HG02870 (cell line): ENCODE data around the gene SAG.
"Not testable (repeated sequence)": the region's sequence is repeated elsewhere in the genome, so short reads cannot be mapped to it uniquely, and the experiment has no call there.

Source experiments
- ATAC-seq: cut with Tn5 transposase; IDR thresholded peaks from one replicate; pipeline ENCODE4 v1.9.1; 2021; ENCODE audit warnings: mild to moderate bottlenecking, moderate library complexity; ENCODE audit not compliant: unreplicated experiment

SAG gene

DNA sequence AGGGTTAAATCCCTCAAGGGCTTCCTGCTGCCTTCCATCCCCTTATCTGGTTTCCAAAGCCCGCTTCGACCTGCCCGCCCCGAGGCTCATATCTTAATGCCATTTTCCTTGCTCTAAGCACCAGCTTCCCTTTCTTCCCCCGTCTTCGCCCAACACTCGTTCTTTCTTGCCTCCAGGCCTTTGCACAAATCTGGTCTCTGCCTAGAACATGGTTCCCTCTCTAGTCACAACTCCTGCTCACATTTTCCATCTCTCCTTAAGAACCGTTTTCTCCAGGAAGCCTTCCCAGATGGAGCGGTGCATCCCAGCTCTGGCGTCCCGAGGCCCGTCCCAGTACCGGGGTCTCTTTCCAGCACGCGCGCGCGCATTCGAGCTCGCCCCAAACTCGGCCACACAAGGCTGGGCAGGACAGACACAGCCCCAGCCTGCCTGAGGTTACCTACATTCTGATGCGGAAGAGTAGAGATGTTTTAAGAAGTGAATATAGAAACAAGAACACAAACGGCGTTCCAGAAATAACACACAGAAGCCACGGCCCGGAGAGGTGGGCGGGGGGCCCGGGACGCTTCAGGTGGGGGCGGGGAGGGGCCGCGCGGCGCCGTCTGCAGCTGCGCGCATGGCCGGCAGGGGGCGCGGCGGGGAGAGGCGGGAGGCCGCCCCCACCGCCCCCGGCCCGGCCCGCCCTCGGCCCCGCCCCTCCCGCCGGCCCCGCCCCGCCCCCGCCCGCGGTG lies 46.3 kb downstream of the SAG start, which contains the start of gene DGKD:
DGKD (plus strand) TSS at position 726 of the 731 bp plus-strand sequence. CDS start 25 bp downstream, outside the sequence.
- peak; percentile 45 for ATAC-seq

DNA sequence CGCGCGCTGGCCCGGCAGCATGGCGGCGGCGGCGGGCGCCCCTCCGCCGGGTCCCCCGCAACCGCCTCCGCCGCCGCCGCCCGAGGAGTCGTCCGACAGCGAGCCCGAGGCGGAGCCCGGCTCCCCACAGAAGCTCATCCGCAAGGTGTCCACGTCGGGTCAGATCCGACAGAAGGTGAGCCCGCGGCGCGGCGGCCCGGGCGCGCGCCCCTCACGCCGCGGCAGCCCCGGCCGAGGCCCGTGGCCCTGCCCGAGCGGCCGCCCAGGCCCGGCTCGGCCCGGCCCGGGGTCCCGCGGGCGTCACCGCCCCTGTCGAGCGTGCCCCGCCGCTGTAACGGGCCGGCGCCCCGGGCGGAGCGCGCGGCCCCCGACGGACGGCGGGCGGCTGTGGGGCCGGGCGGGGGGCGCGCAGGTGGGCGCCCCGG lies 46.9 kb downstream of the SAG start:
- ATAC-seq, result peak; percentile 15

DNA sequence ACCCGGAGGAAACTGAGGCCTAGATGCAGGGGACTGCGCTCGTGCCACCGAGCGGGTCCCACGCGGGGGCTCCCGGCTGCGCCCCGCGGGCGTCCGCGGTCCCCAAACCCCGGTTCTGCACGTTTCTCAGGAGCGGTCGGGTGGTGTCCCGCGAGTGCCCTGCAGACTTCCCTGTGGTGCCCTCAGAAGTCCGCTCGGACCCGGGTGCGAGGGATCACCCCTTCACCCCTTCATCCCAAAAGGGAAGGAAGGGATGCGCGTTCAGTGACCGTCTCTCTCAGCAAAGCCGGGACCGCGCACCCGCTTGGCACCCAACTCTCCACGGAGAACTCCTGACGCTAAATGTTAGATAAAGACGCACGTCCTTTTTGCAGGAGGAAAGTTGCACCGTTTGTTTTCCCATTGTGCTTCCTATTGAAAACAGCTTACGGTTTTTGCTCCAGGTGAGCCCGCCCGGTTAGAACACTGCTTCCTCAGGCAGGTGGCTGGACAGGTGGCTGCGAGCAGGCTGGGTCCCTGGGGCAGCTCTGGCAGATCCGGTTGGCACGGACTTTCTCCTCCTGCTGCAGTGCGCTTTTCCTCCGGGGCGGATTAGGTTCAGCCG lies 47.5 kb downstream of the SAG start:
- ATAC-seq, result peak; percentile 10

DNA sequence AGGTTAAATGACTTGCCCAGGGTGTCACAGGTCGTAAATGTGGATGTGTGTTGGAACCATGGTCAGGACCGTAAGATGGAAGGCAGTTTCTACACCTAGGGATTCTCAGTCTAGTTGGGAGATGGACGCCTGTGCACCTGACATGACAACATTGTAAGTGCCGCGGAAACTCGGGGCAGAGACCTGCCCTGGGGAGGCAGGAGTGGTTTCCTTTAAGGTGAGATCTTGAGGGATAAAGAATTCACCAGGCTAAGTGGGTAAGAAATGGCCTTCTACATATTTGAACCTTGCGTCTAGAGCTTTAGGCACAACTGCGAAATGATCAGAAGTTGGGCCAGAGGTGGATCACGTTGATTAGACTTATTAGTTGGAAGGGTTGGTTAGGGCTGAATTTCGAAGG lies 48.3 kb downstream of the SAG start:
- ATAC-seq, result no peak

DNA sequence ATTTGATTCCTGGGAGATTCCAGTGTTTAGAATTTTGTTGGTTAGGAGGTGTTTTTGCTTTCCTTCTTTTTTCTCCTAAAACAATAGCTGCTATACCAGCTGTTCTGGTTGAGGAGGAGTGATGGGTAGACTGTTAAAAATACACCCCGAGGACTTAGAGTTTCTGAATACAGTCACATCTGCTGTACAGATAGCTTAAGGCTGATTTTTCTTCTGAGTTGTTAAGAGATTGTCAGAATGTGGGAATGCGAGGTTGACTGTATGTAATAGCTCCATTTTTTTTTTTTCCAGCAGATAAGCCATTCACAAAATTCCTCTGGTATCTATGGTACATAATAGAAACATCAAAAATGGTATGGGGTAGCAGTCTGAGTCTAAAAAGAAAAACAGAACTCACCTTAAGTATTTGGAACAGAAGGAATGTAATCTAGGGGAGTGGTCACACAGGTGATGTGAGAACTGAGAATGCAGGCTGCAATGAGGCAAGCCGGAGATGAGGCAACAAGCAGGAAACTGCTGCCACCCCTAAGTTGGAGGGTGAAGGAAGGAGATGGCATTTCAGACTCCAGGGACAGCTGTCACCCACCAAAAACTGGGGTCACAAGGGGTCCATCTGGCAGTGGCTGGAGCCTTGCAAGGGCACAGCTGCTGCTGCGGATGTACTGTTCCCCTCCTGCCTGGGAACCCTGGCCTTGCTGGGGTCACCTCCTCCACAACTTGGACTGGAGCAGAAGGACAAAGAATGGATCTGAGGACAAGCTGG lies 49.1 kb downstream of the SAG start:
- ATAC-seq, result no peak

DNA sequence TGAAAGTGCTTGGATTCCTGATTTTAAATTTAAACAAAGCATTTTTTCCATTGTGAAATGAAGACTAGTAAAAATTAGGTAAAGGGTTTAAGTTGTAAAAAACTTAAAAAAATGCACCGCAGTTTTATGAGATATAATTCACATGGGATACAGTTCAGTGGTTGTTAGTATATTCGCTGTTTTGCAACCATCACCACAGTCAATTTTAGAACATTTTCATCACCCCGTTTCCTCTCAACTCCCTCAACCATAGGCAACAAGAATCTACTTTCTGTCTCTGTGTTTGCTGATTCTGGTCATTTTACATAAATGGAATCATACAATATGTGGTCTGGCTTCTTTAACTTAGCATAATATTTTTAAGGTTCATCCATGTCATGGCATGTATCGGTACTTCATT lies 50.7 kb downstream of the SAG start:
- no peak for ATAC-seq

DNA sequence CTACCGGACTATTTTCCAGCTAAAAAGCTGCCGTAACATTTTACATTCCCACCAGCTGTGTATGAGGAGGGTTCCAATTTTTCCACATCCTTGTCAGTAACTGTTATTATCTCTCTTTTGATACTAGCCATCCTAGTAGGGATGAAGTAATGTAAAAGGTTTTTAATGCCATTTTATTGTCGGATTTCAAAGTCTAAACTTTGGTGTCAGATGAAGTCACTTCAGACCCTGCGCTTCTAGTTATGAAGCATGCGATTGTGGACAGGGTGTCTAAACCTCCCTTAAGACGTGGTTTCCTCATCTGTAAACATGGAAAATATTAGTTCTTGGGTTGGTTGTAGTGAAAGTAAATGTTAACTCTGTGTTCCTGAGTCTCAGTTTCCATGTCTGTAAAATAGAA lies 51.3 kb downstream of the SAG start:
- ATAC-seq, result no peak

DNA sequence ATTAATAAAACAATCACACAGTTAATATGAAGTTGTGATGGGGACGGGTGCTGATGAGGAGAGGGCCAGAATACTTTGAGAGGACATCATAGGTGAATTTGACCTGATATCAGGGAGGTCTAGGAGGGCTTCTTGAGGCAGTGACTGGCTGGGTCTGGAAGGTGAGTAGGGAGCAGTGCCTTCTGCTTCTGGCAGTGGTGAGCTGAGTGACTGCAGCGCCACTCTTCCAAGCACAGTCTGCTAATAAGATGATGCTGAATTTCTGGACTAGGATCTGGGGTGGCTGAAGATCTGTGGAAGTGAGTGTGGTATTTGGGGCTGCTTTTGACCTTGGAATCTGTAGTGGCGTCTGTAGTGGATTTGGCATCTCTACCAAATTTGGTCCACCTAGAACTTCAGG lies 52.2 kb downstream of the SAG start:
- no peak for ATAC-seq

DNA sequence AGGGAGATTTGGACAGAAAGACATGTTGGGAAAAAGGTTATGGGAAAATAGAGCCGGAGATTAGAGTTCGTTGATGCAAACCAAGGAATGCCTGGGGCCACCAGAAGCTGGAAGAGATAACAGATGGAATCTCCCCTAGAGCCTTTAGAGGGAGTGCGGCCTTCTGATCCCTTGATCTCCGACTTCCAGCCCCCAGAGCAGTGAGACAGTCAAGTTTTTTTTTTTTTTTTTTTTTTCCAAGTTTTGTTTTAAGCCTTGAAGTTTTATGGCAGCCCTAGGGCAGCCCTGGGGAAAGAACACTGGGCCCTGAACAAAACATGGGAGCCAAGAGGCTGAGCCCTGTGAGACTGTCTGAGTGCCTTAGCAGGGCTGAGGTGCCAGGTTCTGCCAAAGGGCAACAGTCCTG lies 53.2 kb downstream of the SAG start:
- ATAC-seq, result no peak

DNA sequence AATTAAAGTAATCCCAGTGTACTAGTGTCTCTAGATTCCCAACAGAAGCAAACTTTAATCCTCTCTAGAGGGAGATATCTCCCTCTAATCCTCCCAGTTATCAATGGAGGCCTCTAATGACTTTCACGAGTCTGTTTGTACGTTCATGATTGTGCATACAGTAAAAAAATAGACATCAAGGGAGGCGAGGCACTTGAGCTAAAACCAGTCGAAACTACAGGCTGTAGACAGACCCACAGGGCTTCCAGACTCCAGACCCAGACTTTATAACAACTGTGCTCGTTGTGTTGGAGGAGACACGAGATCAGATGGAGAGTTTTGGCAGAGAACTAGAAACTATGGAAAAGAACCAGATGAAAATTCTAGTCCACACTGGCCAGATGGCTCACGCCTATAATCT lies 53.7 kb downstream of the SAG start:
- no peak for ATAC-seq

DNA sequence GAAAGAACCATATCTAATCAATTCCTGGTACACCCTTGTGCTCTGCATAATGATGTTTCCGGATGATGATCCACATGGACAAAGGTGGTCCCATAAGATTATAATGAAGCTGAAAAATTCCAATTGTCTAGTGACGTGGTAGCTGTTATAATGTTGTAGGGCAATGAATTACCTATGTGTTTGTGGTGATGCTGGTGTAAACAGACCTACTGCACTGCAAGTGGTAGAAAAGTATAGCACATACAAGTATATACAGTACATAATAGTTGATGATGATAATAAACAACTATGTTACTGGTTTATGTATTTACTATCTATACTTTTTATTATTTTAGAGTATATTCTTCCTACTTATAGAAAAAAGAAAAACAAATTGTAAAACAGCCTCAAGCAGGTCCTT lies 55.1 kb downstream of the SAG start:
- ATAC-seq, result no peak

DNA sequence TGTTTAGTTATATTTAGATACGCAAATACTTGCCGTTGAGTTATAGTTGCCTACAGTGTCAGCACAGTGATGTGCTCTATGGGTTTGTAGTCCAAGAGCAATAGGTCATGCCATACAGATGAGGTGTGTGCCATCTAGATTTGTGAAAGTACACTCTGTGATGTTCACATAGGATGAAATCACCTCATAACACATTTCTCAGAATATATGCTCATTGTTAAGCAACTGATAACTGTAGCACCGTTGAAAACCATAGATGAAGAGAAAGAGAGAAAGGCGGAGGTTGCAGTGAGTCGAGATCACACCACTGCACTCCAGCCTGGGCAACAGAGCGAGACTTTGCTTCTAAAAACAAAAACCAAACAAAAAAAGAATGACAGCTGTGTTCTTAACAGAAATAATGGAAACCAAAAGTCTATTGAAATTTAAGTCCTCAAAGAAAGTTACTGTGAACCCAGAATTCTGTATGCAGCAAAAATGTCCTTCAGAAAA lies 56.2 kb downstream of the SAG start:
- peak; percentile 50 for ATAC-seq

DNA sequence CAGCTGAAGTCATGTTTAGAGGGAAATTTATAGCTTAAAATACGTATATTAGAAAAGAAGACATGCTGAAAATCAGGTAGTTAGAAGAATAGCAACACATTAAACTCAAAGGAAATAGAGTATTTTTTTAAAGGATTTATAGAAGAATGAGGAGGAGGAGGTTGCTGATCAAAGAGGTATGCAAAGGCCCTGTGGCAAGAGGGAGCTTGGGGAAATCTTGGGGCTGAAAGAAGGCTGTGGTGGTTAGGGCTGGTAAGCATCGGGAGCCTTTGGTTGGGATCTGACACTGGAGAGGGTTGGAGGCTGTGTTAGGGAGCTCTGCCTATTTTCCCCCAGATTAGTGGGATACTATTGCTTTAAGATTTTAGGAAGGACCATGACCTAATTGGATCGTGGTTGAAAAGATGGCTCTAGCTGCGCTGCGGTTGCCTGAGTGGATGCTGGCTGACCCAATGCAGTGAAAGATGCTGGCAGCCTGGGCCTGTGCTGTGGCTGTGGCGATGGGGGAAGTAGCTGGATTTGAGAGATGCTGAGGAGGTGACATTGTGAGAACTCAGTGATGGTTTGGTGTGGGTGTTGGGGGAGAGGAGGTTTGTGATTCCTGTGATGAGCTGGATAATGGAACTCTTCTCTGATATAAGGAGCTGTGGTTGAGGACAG lies 58.4 kb downstream of the SAG start:
- ATAC-seq, result no peak

DNA sequence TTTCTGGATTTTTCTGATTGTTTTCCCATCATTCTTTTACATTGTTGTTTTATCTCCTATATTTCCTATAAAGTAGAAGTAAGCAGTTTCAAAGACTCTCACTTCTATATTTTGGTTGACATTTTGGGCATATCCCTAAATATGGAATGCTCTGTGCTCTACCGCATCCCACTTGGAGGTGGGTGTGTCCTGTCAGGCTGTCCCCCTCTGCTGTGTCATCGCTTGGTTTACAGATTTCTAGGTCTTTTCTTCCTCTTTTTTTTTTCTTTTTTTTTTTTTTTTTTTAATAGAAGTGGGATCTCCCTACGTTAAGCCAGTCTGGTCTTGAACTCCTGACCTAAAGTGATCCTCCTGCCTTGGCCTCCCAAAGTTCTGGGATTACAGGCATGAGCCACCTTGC lies 60.0 kb downstream of the SAG start:
- no peak for ATAC-seq

DNA sequence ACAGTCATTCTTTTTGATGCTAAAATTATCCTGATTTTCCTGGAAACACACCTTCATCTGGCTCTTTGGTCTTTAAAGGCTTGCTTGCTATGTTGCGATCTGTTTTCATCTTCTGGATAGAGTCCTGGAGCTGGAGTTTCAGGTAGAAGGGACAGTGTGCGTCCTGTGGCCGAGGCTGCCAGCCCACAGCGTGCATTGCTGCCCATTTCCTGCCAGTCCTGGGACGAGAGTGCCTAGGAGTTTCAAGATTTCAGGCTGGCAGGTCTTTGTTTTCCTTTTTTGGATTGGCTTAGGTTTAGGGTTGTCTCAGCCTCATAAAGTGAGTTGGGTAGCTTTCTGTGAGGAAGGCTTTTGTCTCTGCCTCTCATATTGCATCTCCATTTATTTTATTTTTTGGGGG lies 61.1 kb downstream of the SAG start:
- ATAC-seq, result no peak

DNA sequence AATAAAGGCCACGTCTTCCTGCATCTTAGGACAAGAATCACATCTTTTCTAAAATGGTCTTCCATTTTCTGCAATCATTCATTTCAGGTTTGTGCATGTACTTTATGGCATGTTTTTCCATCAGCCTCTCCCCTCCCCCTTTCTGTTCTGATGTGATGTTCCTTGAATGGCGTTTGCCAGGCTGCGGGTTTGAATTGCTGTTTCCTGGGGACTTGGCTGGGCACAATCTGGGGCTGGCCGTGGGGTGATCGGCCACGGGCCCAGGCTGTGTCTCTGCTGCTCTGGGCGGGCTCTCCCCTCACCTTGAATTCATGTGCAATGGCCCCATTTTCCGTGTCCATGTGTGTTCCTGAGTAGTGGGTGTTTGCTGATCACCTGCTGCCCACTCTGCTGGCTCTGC lies 61.8 kb downstream of the SAG start:
- no peak for ATAC-seq

DNA sequence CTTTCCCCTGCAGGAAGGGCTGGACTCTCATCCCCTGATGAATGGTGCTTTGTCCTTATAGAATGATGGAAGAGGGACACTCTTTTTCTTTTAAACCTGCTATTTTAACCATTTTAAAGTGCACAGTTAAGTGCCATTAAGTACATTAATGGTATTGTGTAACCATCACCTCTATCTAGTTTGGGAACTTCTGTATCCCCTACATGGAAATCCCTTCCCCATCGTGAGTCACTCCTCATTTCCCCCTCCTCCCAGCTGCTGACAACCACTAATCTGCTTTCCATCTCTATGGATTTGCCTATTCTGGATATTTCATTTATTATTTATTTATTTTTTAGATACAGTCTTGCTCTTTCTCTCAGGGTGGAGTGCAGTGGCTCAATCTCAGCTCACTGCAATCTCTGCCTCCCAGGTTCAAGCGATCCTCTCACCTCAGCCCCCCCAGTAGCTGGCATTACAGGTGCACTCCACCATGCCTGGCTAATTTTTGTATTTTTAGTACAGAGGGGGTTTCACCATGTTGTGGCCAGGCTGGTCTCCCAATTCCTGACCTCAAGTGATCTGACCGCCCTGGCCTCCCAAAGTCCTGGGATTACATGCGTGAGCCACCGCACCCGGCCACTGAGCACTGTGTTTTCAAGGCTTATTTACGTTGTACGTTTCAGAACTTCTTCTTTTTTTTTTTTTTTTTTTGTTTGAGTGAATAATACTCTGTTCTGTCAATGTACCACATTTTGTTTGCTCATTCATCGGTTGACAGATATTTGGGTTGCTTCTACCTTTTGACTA lies 62.5 kb downstream of the SAG start:
- no peak for ATAC-seq

DNA sequence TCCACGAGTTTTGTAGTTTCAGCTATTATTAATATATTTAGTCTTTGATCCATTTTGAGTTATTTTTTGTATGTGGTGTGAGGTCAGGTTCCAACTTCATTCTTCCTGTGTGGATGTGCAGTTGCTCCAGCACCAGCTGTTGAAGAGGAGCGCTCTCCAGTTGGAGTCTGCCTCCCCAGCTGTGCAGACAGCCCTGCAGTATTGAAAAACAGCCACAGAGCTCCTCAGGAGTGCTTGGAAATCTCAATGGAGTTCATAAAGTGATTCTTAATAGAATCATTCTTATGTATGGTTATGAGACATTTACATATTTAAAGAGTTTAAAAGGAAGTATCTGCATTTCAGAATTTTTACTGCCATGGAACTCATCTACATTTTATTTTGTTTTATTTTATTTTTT lies 64.0 kb downstream of the SAG start:
- ATAC-seq, result no peak

DNA sequence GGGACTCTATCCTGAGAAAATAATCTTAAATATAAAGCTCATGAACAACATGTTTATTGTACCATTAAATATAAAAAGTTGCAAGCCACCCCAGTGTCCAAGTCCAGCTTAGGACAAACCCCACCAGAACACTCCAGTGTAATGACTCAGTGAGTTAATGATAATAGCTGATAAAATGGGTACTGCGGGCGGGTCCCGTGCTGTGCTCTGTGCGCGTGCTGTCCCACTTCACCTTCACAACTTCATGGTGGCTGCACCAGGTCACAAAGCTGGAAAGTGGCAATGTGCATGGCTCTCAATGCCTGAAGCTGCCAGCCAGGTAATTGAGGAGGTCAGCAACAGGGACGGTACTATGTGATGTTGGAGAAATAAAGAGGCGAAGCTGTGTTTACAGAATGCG lies 65.2 kb downstream of the SAG start:
- ATAC-seq, result no peak

DNA sequence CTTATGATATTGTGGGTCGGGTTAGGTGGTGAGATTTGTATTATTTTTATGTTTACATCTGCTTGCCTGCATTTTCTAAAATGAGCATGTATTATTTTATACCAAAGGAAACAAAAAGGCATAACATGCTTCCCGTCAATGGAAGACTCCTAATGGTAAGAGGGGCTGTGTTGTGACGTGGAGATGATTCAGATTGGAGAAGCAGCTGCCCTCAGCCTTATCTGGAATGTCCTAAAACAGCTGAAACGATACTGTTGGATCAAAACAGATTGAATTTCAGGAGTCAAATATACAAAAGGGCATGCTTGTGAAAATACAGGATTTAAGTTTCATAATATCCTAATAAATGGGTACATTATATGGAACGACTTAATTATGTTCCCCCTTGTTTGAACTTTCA lies 65.7 kb downstream of the SAG start:
- ATAC-seq, result no peak

DNA sequence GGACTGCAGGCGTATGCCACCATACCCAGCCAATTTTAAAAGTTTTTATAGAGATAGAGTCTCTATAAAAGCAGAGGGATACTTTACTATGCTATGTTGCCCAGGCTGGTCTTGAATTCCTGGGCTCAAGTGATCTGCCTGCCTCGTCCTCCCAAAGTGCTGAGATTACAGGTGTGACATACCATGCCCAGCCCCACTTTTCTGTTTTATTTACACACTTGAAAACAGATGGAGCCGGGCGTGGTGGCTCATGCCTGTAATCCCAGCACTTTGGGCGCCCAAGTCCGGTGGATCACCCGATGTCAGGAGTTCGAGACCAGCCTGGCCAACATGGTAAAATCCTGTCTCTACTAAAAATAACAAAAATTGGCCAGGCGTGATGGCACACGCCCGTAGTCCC lies 67.2 kb downstream of the SAG start:
- not testable (repeated sequence) for ATAC-seq
